EL (cell line): ENCODE results near the gene IRF7.
"Not testable (repeated sequence)": the region's sequence is repeated elsewhere in the genome, so short reads cannot be mapped to it uniquely, and the experiment has no call there.

Experiments used
- DNase-seq: peaks from one replicate; pipeline ENCODE4 v3.0.0-alpha.2; 2016

IRF7 gene

GRCh38 chr11:578276-579035 is 37.3 kb downstream of the IRF7 start:
- DNase-seq = no peak

GRCh38 chr11:577611-577894 is 38.2 kb downstream of the IRF7 start:
- no peak for DNase-seq

- DNase-seq = no peak
Observed at GRCh38 chr11:576811-577610, 38.7 kb downstream of the IRF7 start.

GRCh38 chr11:575996-576768 is 39.6 kb downstream of the IRF7 start, which contains the start of gene PHRF1:
PHRF1 (plus strand) TSS chr11:576470; CDS start chr11:581513, 5,043 bp downstream.
- DNase-seq = peak; percentile 92

GRCh38 chr11:575313-575995 is 40.3 kb downstream of the IRF7 start:
- DNase-seq = no peak

GRCh38 chr11:574632-575312 is 41.0 kb downstream of the IRF7 start:
- DNase-seq = no peak

GRCh38 chr11:574031-574570 is 41.6 kb downstream of the IRF7 start:
- not testable (repeated sequence) for DNase-seq

GRCh38 chr11:573146-573759 is 42.5 kb downstream of the IRF7 start:
- no peak for DNase-seq

- DNase-seq = no peak
Observed at GRCh38 chr11:571802-572185, 44.0 kb downstream of the IRF7 start.

GRCh38 chr11:569158-569885 is 46.4 kb downstream of the IRF7 start:
- no peak for DNase-seq

GRCh38 chr11:568306-569157 is 47.2 kb downstream of the IRF7 start:
- peak; percentile 95 for DNase-seq

- DNase-seq = no peak
Observed at GRCh38 chr11:567629-568292, 48.0 kb downstream of the IRF7 start.

GRCh38 chr11:567011-567628 is 48.6 kb downstream of the IRF7 start:
- no peak for DNase-seq

GRCh38 chr11:565921-566509 is 49.7 kb downstream of the IRF7 start:
- DNase-seq = no peak

GRCh38 chr11:563812-564578 is 51.8 kb downstream of the IRF7 start:
- DNase-seq = no peak

GRCh38 chr11:563066-563811 is 52.5 kb downstream of the IRF7 start:
- no peak for DNase-seq
